ENCODE results near the gene TMEM205. TPM values are rescaled to one million over a fixed set of nuclear protein-coding genes. Genes with fewer than 3 reads are reported as not detected.
"Not testable (repeated sequence)": the region's sequence is repeated elsewhere in the genome, so short reads cannot be mapped to it uniquely, and the experiment has no call there.

TMEM205 gene
- total and polyA plus RNA-seq, 2 experiments from 2014 or later: 84.6 to 152 TPM

- in situ Hi-C loops (cut with MboI): no loop called here
- no peaks in the 10 kb centered on the region for H3K9me3 ChIP-seq (ENCODE audit: low read depth)
- no peaks in the 10 kb centered on the region for H3K79me2 ChIP-seq (ENCODE audit: insufficient read depth)
- H3K36me3 ChIP-seq (ENCODE audit: low read depth): no peaks in the 10 kb centered on the region
- peaks cover 7% of the 10 kb centered on the region; the same call in 1 of the 2 replicates for H3K4me1 ChIP-seq (ENCODE audit: insufficient read depth)
- 20 to 26% methylated on average over 19 to 21 of the region's 21 CpGs for WGBS, 2 experiments (ENCODE audit: low coverage in 1 of 2, low lambda C conversion rate in 2 of 2, missing lambda C conversion rate in 2 of 2)
- peak overlapping the region; percentile 87 for H3K4me2 ChIP-seq (ENCODE audit: unreplicated experiment)
- H3F3A ChIP-seq (ENCODE audit: insufficient read depth): peaks cover 4% of the 10 kb centered on the region; the same call in 1 of the 2 replicates
- no peaks in the 10 kb centered on the region for H3K27me3 ChIP-seq (replicated peaks; ENCODE audit: insufficient read depth)
- no peak overlapping the region for H3K27ac ChIP-seq
- peak overlapping the region; percentile 90 for H2AFZ ChIP-seq
- no peaks in the 10 kb centered on the region for H3K9me2 ChIP-seq (ENCODE audit: insufficient read depth)
- peak overlapping the region; percentile 68 for H3K9ac ChIP-seq
- peak overlapping the region; percentile 78 for H3K4me3 ChIP-seq
- no peaks in the 10 kb centered on the region for H4K20me1 ChIP-seq (ENCODE audit: insufficient read depth)
- TF ChIP-seq EZH2 (IDR thresholded peaks at IDR 0.05; ENCODE audit: insufficient read depth, poor library complexity, severe bottlenecking) (no peak), EZH2phosphoT487 (IDR thresholded peaks at IDR 0.05; ENCODE audit: insufficient read depth, low read depth) (no peak)
- DNase-seq: peak; percentile 47
Observed at GRCh38 chr19:11338569-11339253, 7.4 kb downstream of the TMEM205 start.

- Histone ChIP-seq H3F3A (ENCODE audit: insufficient read depth) (no peaks in the 10 kb centered on the region), H3K27ac (no peak overlapping the region), H3K27me3 (replicated peaks; ENCODE audit: insufficient read depth) (no peaks in the 10 kb centered on the region), H3K9me2 (ENCODE audit: insufficient read depth) (no peaks in the 10 kb centered on the region), H3K4me3 (no peak overlapping the region), H3K4me2 (ENCODE audit: unreplicated experiment) (peak overlapping the region; percentile 87), H4K20me1 (ENCODE audit: insufficient read depth) (no peaks in the 10 kb centered on the region), H2AFZ (no peak overlapping the region), H3K4me1 (ENCODE audit: insufficient read depth) (0 out of 2 replicates have a peak, but pooled peaks cover 5% of the 10 kb centered on the region), H3K79me2 (ENCODE audit: insufficient read depth) (no peaks in the 10 kb centered on the region), H3K9me3 (ENCODE audit: low read depth) (no peaks in the 10 kb centered on the region), H3K36me3 (ENCODE audit: low read depth) (no peaks in the 10 kb centered on the region), H3K9ac (no peak overlapping the region)
- no peak for DNase-seq
- WGBS, 2 experiments (ENCODE audit: low coverage in 1 of 2, low lambda C conversion rate in 2 of 2, missing lambda C conversion rate in 2 of 2): 81 to 85% methylated on average over 7 of the region's 7 CpGs
- TF ChIP-seq EZH2 (IDR thresholded peaks at IDR 0.05; ENCODE audit: insufficient read depth, poor library complexity, severe bottlenecking): no peak
- no peak for TF ChIP-seq EZH2phosphoT487 (IDR thresholded peaks at IDR 0.05; ENCODE audit: insufficient read depth, low read depth)
- in situ Hi-C loops (cut with MboI): no loop called here
Observed at GRCh38 chr19:11338121-11338520, 7.9 kb downstream of the TMEM205 start.

GRCh38 chr19:11337080-11337479, 9.0 kb downstream of the TMEM205 start:
- 90 to 92% methylated on average over 14 of the region's 14 CpGs for WGBS, 2 experiments (ENCODE audit: low coverage in 1 of 2, low lambda C conversion rate in 2 of 2, missing lambda C conversion rate in 2 of 2)
- Histone ChIP-seq H3K27ac (no peak overlapping the region), H3K4me3 (no peak overlapping the region), H3K36me3 (ENCODE audit: low read depth) (no peaks in the 10 kb centered on the region), H3K9ac (no peak overlapping the region), H3K4me1 (ENCODE audit: insufficient read depth) (0 out of 2 replicates have a peak, but pooled peaks cover 5% of the 10 kb centered on the region), H3K27me3 (replicated peaks; ENCODE audit: insufficient read depth) (no peaks in the 10 kb centered on the region), H3K9me2 (ENCODE audit: insufficient read depth) (no peaks in the 10 kb centered on the region), H4K20me1 (ENCODE audit: insufficient read depth) (no peaks in the 10 kb centered on the region), H3K79me2 (ENCODE audit: insufficient read depth) (no peaks in the 10 kb centered on the region), H2AFZ (no peak overlapping the region), H3K9me3 (ENCODE audit: low read depth) (no peaks in the 10 kb centered on the region), H3F3A (ENCODE audit: insufficient read depth) (no peaks in the 10 kb centered on the region), H3K4me2 (ENCODE audit: unreplicated experiment) (no peak overlapping the region)
- no peak for DNase-seq
- TF ChIP-seq EZH2 (IDR thresholded peaks at IDR 0.05; ENCODE audit: insufficient read depth, poor library complexity, severe bottlenecking) (no peak), EZH2phosphoT487 (IDR thresholded peaks at IDR 0.05; ENCODE audit: insufficient read depth, low read depth) (no peak)
- in situ Hi-C loops (cut with MboI): no loop called here

GRCh38 chr19:11335449-11336146, 10.5 kb downstream of the TMEM205 start:
- WGBS, 2 experiments (ENCODE audit: low coverage in 1 of 2, low lambda C conversion rate in 2 of 2, missing lambda C conversion rate in 2 of 2): 90 to 96% methylated on average over 16 to 17 of the region's 17 CpGs
- Histone ChIP-seq H3K27ac (no peak overlapping the region), H3K27me3 (replicated peaks; ENCODE audit: insufficient read depth) (no peaks in the 10 kb centered on the region), H3K4me3 (no peak overlapping the region), H3K36me3 (ENCODE audit: low read depth) (no peaks in the 10 kb centered on the region), H3K4me1 (ENCODE audit: insufficient read depth) (0 out of 2 replicates have a peak, but pooled peaks cover 5% of the 10 kb centered on the region), H3K4me2 (ENCODE audit: unreplicated experiment) (no peak overlapping the region), H4K20me1 (ENCODE audit: insufficient read depth) (no peaks in the 10 kb centered on the region), H3K79me2 (ENCODE audit: insufficient read depth) (no peaks in the 10 kb centered on the region), H2AFZ (no peak overlapping the region), H3F3A (ENCODE audit: insufficient read depth) (no peaks in the 10 kb centered on the region), H3K9ac (no peak overlapping the region), H3K9me2 (ENCODE audit: insufficient read depth) (no peaks in the 10 kb centered on the region), H3K9me3 (ENCODE audit: low read depth) (no peaks in the 10 kb centered on the region)
- TF ChIP-seq EZH2phosphoT487 (IDR thresholded peaks at IDR 0.05; ENCODE audit: insufficient read depth, low read depth): no peak
- TF ChIP-seq EZH2 (IDR thresholded peaks at IDR 0.05; ENCODE audit: insufficient read depth, poor library complexity, severe bottlenecking): no peak
- no peak for DNase-seq
- in situ Hi-C loops (cut with MboI): no loop called here

GRCh38 chr19:11333838-11334237, 12.2 kb downstream of the TMEM205 start:
- H3F3A ChIP-seq (ENCODE audit: insufficient read depth); H3K9ac ChIP-seq; H2AFZ ChIP-seq; in situ Hi-C loops (cut with MboI); H3K4me3 ChIP-seq; H3K36me3 ChIP-seq (ENCODE audit: low read depth); H3K79me2 ChIP-seq (ENCODE audit: insufficient read depth); H3K9me3 ChIP-seq (ENCODE audit: low read depth); H3K4me1 ChIP-seq (ENCODE audit: insufficient read depth); H3K4me2 ChIP-seq (ENCODE audit: unreplicated experiment); H4K20me1 ChIP-seq (ENCODE audit: insufficient read depth); H3K27me3 ChIP-seq (replicated peaks; ENCODE audit: insufficient read depth); H3K9me2 ChIP-seq (ENCODE audit: insufficient read depth); H3K27ac ChIP-seq: not testable (repeated sequence)
- peak; percentile 56 for DNase-seq
- 92 to 95% methylated on average over 9 of the region's 9 CpGs for WGBS, 2 experiments (ENCODE audit: low coverage in 1 of 2, low lambda C conversion rate in 2 of 2, missing lambda C conversion rate in 2 of 2)
